Prostate gland (tissue), 2 donors: ENCODE data around the gene DNAAF5.

ENCODE experiments used
- POLR2AphosphoS5 ChIP-seq: sonication (generic); formaldehyde crosslinking; IDR thresholded peaks from one replicate; pipeline ENCODE4 v1.6.1; 2017; ENCODE audit warnings: antibody characterized with exemption
- TF ChIP-seq, protein P1 (sequence below), 4 experiments: fragments of 200-600 bp in 2 of 4; fragments of 450-650 bp in 2 of 4; sonication (generic) in 2 of 4; IDR thresholded peaks; 1 replicate in 3 of 4; 2 replicates in 1 of 4; pipeline ENCODE4 v1.5.1; 2016 to 2019; ENCODE audit warnings: antibody characterized with exemption in 4 of 4, mild to moderate bottlenecking in 2 of 4, moderate library complexity in 2 of 4

DNA sequence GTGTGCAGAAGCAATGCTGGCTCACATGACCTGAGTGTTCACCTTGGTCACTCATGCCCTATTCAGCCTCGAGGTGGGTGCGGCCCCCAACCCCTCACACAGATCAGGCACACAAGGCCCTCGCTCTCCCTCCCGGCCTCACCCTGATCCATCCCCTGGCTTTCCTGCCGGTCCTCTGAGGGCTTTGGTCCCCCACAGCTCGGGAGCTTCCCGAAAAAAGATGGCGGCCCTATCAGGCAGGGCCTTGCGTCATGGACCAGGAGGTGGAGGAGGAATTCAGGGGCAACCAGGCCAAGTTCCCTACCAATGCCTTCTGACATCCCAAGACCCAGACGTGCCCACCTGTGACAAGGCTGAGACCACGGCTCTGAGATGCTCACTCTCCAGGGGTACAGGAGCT lies 43.7 kb upstream of the DNAAF5 start:
- TF ChIP-seq POLR2AphosphoS5, result no peak
- TF ChIP-seq, protein P1, sequence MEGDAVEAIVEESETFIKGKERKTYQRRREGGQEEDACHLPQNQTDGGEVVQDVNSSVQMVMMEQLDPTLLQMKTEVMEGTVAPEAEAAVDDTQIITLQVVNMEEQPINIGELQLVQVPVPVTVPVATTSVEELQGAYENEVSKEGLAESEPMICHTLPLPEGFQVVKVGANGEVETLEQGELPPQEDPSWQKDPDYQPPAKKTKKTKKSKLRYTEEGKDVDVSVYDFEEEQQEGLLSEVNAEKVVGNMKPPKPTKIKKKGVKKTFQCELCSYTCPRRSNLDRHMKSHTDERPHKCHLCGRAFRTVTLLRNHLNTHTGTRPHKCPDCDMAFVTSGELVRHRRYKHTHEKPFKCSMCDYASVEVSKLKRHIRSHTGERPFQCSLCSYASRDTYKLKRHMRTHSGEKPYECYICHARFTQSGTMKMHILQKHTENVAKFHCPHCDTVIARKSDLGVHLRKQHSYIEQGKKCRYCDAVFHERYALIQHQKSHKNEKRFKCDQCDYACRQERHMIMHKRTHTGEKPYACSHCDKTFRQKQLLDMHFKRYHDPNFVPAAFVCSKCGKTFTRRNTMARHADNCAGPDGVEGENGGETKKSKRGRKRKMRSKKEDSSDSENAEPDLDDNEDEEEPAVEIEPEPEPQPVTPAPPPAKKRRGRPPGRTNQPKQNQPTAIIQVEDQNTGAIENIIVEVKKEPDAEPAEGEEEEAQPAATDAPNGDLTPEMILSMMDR (IDR thresholded peaks at IDR 0.05), result no peak
